ENCODE measurements around the gene REEP3. TPM values are rescaled to one million over a fixed set of nuclear protein-coding genes. Genes with fewer than 3 reads are reported as not detected.

The REEP3 gene
- total and polyA plus RNA-seq, 2 of the 8 experiments (the other 6 are each of a cell fraction or from before 2014, with no cell fraction given): 5.8 to 31.5 TPM

- Histone ChIP-seq H2BK5ac (ENCODE audit: low read depth, low read length) (no peak overlapping the region), H3K9ac (replicated peaks in 1 of 4; ENCODE audit: extremely low read depth in 1 of 4, low read depth in 3 of 4, low read length in 3 of 4) (no peak overlapping the region), H2AK5ac (ENCODE audit: low read depth, low read length) (no peak overlapping the region), H3K79me1 (ENCODE audit: low read depth, low read length) (no peaks in the 10 kb centered on the region), H3K9me3 (ENCODE audit: insufficient read depth in 2 of 2, low read depth in 1 of 2, low read length in 1 of 2) (no peaks in the 10 kb centered on the region), H3K4ac (replicated peaks; ENCODE audit: insufficient read length, low read depth, low read length) (no peak overlapping the region), H3K4me2 (ENCODE audit: insufficient read depth in 1 of 2, low read depth in 2 of 2, low read length in 2 of 2) (no peak overlapping the region; a peak in 1 of 4 replicates), H2AFZ (ENCODE audit: low read length) (no peak overlapping the region), H3K4me3 (ENCODE audit: extremely low read depth in 1 of 4, insufficient read depth in 2 of 4, low read depth in 3 of 4, low read length in 4 of 4) (no peak overlapping the region), H4K20me1 (replicated peaks in 1 of 2; ENCODE audit: control insufficient read depth in 1 of 2, insufficient read depth in 2 of 2, low read length in 2 of 2) (no peaks in the 10 kb centered on the region), H4K91ac (replicated peaks; ENCODE audit: insufficient read length, low read length) (no peak overlapping the region), H3K4me1 (replicated peaks in 1 of 4; ENCODE audit: control insufficient read depth in 3 of 4, insufficient read depth in 4 of 4, low read length in 3 of 4) (peaks cover 11 to 16% (median 13%) of the 10 kb centered on the region in 4 experiments; a peak in 6 of 7 replicates), H2BK120ac (replicated peaks; ENCODE audit: low read depth, low read length) (no peak overlapping the region), H3K18ac (ENCODE audit: extremely low read depth, low read length) (no peak overlapping the region), H4K5ac (ENCODE audit: insufficient read length, low read depth, low read length) (no peak overlapping the region), H3K79me2 (ENCODE audit: control insufficient read depth in 1 of 2, insufficient read depth in 2 of 2, low read length in 2 of 2) (no peaks in the 10 kb centered on the region), H3K23me2 (ENCODE audit: low read depth, low read length) (peaks cover 9% of the 10 kb centered on the region; the same call in 1 of the 2 replicates), H2BK20ac (ENCODE audit: low read length) (no peak overlapping the region), H2BK15ac (ENCODE audit: low read length) (no peak overlapping the region), H3K23ac (ENCODE audit: insufficient read length) (no peak overlapping the region), H3K27ac (ENCODE audit: low read depth, low read length) (no peak overlapping the region), H3K27me3 (replicated peaks in 1 of 4; ENCODE audit: control insufficient read depth in 3 of 4, extremely low read depth in 1 of 4, insufficient read depth in 3 of 4, low read length in 3 of 4) (no peaks in the 10 kb centered on the region), H3K14ac (ENCODE audit: insufficient read length) (no peak overlapping the region), H3K56ac (replicated peaks; ENCODE audit: insufficient read length, low read depth, low read length) (no peak overlapping the region), H3K36me3 (ENCODE audit: control insufficient read depth in 2 of 4, insufficient read depth in 4 of 4, low read length in 3 of 4) (no peaks in the 10 kb centered on the region; a peak in 1 of 8 replicates), H2BK12ac (ENCODE audit: low read depth, low read length) (no peak overlapping the region), H4K8ac (ENCODE audit: extremely low read depth, insufficient read depth, low read length) (no peak overlapping the region)
- CTCF ChIA-PET (ENCODE audit: partially characterized antibody): interaction anchor here (0.6 to 5.2 kb wide), 35 partner anchors 9 to 471 kb away, joined by 3 to 68 read pairs (median 4); partner anchors contain the start of gene REEP3
- POLR2A ChIA-PET (ENCODE audit: partially characterized antibody): interaction anchor here (0.9 to 4.6 kb wide), 10 partner anchors 9 to 461 kb away, joined by 3 to 44 read pairs (median 15); partner anchors contain the start of gene REEP3
- 83% methylated on average over 2 of the region's 2 CpGs; no CpG with 5 or more reads in 1 of the 2 experiments for WGBS, 2 experiments (ENCODE audit: extremely low coverage in 1 of 2, insufficient coverage in 1 of 2, insufficient read length in 1 of 2, insufficient replicate concordance in 2 of 2, low coverage in 1 of 2, low lambda C conversion rate in 2 of 2, missing lambda C conversion rate in 1 of 2)
- FAIRE-seq (no peak), DNase-seq (ENCODE audit: low read depth in 1 of 2, low spot score in 2 of 2) (no peak)
- TF ChIP-seq BCL11A (IDR thresholded peaks at IDR 0.05; ENCODE audit: low read depth in 2 of 2, low read length in 2 of 2) (no peak), TEAD4 (IDR thresholded peaks at IDR 0.05; ENCODE audit: low read depth, low read length) (no peak), ASH2L (IDR thresholded peaks at IDR 0.05; ENCODE audit: low read length) (no peak), JUN (IDR thresholded peaks at IDR 0.05; ENCODE audit: low read depth, low read length) (no peak), EP300 (IDR thresholded peaks at IDR 0.05; ENCODE audit: borderline replicate concordance in 1 of 2, low read depth in 2 of 2, low read length in 2 of 2) (no peak), CREB1 (IDR thresholded peaks at IDR 0.05) (no peak), SIX5 (IDR thresholded peaks at IDR 0.05; ENCODE audit: low read depth, low read length) (no peak), SP4 (IDR thresholded peaks at IDR 0.05; ENCODE audit: low read length) (no peak), CTBP2 (IDR thresholded peaks at IDR 0.05; ENCODE audit: borderline replicate concordance, insufficient read depth, insufficient read length, low read length) (no peak), RNF2 (IDR thresholded peaks at IDR 0.05; ENCODE audit: borderline replicate concordance, low read depth, low read length, missing control alignments, poor library complexity, severe bottlenecking) (no peak), SRF (IDR thresholded peaks at IDR 0.05; ENCODE audit: low read depth, low read length) (no peak), TAF7 (optimal IDR thresholded peaks at IDR 0.05; ENCODE audit: borderline replicate concordance, low read depth, low read length) (no peak), EGR1 (IDR thresholded peaks at IDR 0.05; ENCODE audit: borderline replicate concordance, low read depth, low read length) (no peak), YY1 (IDR thresholded peaks at IDR 0.05; ENCODE audit: low read depth, low read length) (no peak), HDAC6 (IDR thresholded peaks at IDR 0.05; ENCODE audit: low read depth, low read length) (no peak)
Measured at GRCh38 chr10:63627881-63628296, 106.7 kb downstream of the REEP3 start.

All from H1 (cell line).